D341Med (cell line): ENCODE measurements around the gene TIRAP.
"Not testable (repeated sequence)": the region's sequence is repeated elsewhere in the genome, so short reads cannot be mapped to it uniquely, and the experiment has no call there.

Experiments used
- DNase-seq: peaks from one replicate; pipeline ENCODE4 v3.0.0; 2012; ENCODE audit warnings: low spot score

TIRAP gene

GRCh38 chr11:126288237-126288636, 5.3 kb downstream of the TIRAP start:
- DNase-seq: no peak

GRCh38 chr11:126290887-126291286, 8.0 kb downstream of the TIRAP start:
- DNase-seq: no peak

GRCh38 chr11:126293726-126294125, 10.8 kb downstream of the TIRAP start:
- DNase-seq: no peak

- no peak for DNase-seq
Measured at GRCh38 chr11:126297004-126297403, 14.1 kb downstream of the TIRAP start.

GRCh38 chr11:126303623-126304456, 20.9 kb downstream of the TIRAP start, which contains the start of gene DCPS:
Gene DCPS, plus strand, starts transcription at chr11:126304060. Its CDS starts 21 bp downstream, at chr11:126304081.
- DNase-seq: peak; percentile 97

GRCh38 chr11:126304457-126305075, 21.7 kb downstream of the TIRAP start:
- DNase-seq: no peak

- DNase-seq: no peak
Measured at GRCh38 chr11:126305699-126306098, 22.8 kb downstream of the TIRAP start.

GRCh38 chr11:126307706-126308105, 24.8 kb downstream of the TIRAP start:
- DNase-seq: peak; percentile 53

GRCh38 chr11:126308271-126308671, 25.4 kb downstream of the TIRAP start:
- no peak for DNase-seq

GRCh38 chr11:126308771-126309170, 25.9 kb downstream of the TIRAP start:
- DNase-seq: not testable (repeated sequence)

- peak; percentile 81 for DNase-seq
Measured at GRCh38 chr11:126310200-126310991, 27.5 kb downstream of the TIRAP start.

- no peak for DNase-seq
Measured at GRCh38 chr11:126310992-126311310, 28.1 kb downstream of the TIRAP start.

- DNase-seq: no peak
Measured at GRCh38 chr11:126311401-126312291, 28.8 kb downstream of the TIRAP start.

GRCh38 chr11:126312961-126313360, 30.1 kb downstream of the TIRAP start:
- peak; percentile 12 for DNase-seq

GRCh38 chr11:126313826-126314225, 30.9 kb downstream of the TIRAP start:
- no peak for DNase-seq

GRCh38 chr11:126317432-126317755, 34.5 kb downstream of the TIRAP start:
- DNase-seq: no peak

- no peak for DNase-seq
Measured at GRCh38 chr11:126317756-126318573, 35.1 kb downstream of the TIRAP start.

GRCh38 chr11:126318574-126319373, 35.9 kb downstream of the TIRAP start:
- no peak for DNase-seq

GRCh38 chr11:126319374-126319740, 36.5 kb downstream of the TIRAP start:
- DNase-seq: no peak

GRCh38 chr11:126322996-126323395, 40.1 kb downstream of the TIRAP start:
- no peak for DNase-seq
